ENCODE results near the gene YOD1. TPM values are rescaled to one million over a fixed set of nuclear protein-coding genes. Genes with fewer than 3 reads are reported as not detected.

Gene YOD1
- total and polyA plus RNA-seq, 2 of the 4 experiments (the other 2 are of a cell fraction): 1.8 to 5.4 TPM

DNA sequence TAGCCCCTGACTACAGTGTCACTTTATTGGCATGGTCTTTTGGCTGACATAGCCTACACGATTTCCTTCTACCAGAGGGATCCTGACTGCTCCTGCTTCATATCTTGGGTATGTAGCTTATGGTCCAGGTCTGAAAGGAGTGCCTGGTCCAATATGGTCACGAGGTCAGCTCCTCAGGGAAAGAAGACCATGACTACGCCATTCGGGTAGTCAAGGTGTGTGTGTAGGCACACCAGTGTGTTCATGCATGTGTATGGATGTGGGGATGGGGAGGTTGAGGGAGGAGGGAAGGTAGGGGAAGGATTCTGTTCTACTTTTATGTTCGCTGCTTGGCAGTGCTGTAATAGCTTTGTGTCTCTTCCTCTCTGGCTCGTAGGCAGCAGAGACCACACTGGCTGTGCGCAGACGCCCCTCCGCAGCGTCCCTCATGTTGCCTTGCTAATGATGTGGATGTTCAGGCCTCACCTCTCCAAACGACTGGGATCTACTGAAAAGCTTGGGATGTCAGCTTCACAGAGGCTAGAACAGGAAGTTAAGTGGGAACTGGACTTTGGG lies 27.6 kb upstream of the YOD1 start:
- Histone ChIP-seq H2BK5ac (ENCODE audit: low read depth, low read length, poor library complexity, severe bottlenecking) (no peak overlapping the region), H2BK15ac (ENCODE audit: low read depth, low read length) (no peak overlapping the region)
- POLR2A ChIA-PET (ENCODE audit: unreplicated experiment): no interaction called here

More for the DNA sequence above, 27.6 kb upstream of the YOD1 start:
- H4K5ac ChIP-seq (ENCODE audit: low read depth, low read length): no peak overlapping the region
- no peak overlapping the region for H3K23ac ChIP-seq (ENCODE audit: low read depth, low read length)
- dilution Hi-C loops (cut with HindIII; ENCODE audit: low sequenced_read_pairs, unreplicated experiment): no loop called here
- H2AK5ac ChIP-seq (ENCODE audit: low read depth, low read length): no peak overlapping the region
- H3K36me3 ChIP-seq (ENCODE audit: control insufficient read depth, insufficient read depth, low read length): no peaks in the 10 kb centered on the region
- H2BK20ac ChIP-seq (ENCODE audit: low read depth, low read length): no peak overlapping the region
- no peaks in the 10 kb centered on the region for H3K79me1 ChIP-seq (ENCODE audit: low read depth in 1 of 2, low read length in 2 of 2)
- DNase-seq: no peak
- no peak overlapping the region for H2AK9ac ChIP-seq (replicated peaks; ENCODE audit: low read depth, low read length, poor library complexity)
- H3K27ac ChIP-seq (ENCODE audit: insufficient read depth, low read length): no peak overlapping the region
- H3K9ac ChIP-seq (ENCODE audit: low read depth, low read length): no peak overlapping the region
- no peaks in the 10 kb centered on the region for H3K4me1 ChIP-seq (ENCODE audit: control insufficient read depth, insufficient read depth, low read length)
- no peaks in the 10 kb centered on the region for H3K9me1 ChIP-seq (ENCODE audit: insufficient read depth, low read length)
- no peaks in the 10 kb centered on the region for H4K20me1 ChIP-seq (ENCODE audit: insufficient read depth, low read length)
- in situ Hi-C loops (cut with MboI; ENCODE audit: low sequenced_read_pairs): loop anchor here (5.0 kb wide), 1 partner anchor 49 kb away; no protein-coding TSS in a partner anchor
- CTCF ChIA-PET: interaction anchor here (0.8 kb wide), 1 partner anchor 97 kb away, joined by 3 read pairs; no protein-coding TSS in a partner anchor
- no peak overlapping the region for H3K4me2 ChIP-seq (ENCODE audit: low read depth, low read length)
- no peak overlapping the region for H2AFZ ChIP-seq (replicated peaks; ENCODE audit: low read length, poor library complexity)
- TF ChIP-seq RAD21 (IDR thresholded peaks at IDR 0.05; ENCODE audit: low read length) (no peak), RCOR1 (IDR thresholded peaks at IDR 0.05; ENCODE audit: insufficient replicate concordance, low read length) (no peak), MAZ (IDR thresholded peaks at IDR 0.05; ENCODE audit: borderline replicate concordance, low read depth, low read length) (no peak), NFE2L2 (IDR thresholded peaks at IDR 0.05; ENCODE audit: low read depth, low read length) (no peak), CEBPB (IDR thresholded peaks at IDR 0.05; ENCODE audit: low read depth, low read length) (no peak), MXI1 (IDR thresholded peaks at IDR 0.05; ENCODE audit: borderline replicate concordance, low read depth, low read length) (no peak), RFX5 (IDR thresholded peaks at IDR 0.05; ENCODE audit: low read depth, low read length) (no peak), POLR2A (IDR thresholded peaks at IDR 0.05; ENCODE audit: low read depth, low read length) (no peak), SMC3 (IDR thresholded peaks at IDR 0.05; ENCODE audit: low read depth, low read length) (no peak), BHLHE40 (IDR thresholded peaks at IDR 0.05; ENCODE audit: low read depth, low read length) (no peak), FOS (IDR thresholded peaks at IDR 0.05; ENCODE audit: low read depth, low read length) (no peak), CHD1 (IDR thresholded peaks at IDR 0.05; ENCODE audit: low read depth, low read length) (no peak), MAFK (IDR thresholded peaks at IDR 0.05; ENCODE audit: low read depth, low read length) (no peak)
- TF ChIP-seq, protein P1, sequence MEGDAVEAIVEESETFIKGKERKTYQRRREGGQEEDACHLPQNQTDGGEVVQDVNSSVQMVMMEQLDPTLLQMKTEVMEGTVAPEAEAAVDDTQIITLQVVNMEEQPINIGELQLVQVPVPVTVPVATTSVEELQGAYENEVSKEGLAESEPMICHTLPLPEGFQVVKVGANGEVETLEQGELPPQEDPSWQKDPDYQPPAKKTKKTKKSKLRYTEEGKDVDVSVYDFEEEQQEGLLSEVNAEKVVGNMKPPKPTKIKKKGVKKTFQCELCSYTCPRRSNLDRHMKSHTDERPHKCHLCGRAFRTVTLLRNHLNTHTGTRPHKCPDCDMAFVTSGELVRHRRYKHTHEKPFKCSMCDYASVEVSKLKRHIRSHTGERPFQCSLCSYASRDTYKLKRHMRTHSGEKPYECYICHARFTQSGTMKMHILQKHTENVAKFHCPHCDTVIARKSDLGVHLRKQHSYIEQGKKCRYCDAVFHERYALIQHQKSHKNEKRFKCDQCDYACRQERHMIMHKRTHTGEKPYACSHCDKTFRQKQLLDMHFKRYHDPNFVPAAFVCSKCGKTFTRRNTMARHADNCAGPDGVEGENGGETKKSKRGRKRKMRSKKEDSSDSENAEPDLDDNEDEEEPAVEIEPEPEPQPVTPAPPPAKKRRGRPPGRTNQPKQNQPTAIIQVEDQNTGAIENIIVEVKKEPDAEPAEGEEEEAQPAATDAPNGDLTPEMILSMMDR (conservative IDR thresholded peaks at IDR 0.05; ENCODE audit: low read depth, low read length): no peak
- TF ChIP-seq, protein P2, sequence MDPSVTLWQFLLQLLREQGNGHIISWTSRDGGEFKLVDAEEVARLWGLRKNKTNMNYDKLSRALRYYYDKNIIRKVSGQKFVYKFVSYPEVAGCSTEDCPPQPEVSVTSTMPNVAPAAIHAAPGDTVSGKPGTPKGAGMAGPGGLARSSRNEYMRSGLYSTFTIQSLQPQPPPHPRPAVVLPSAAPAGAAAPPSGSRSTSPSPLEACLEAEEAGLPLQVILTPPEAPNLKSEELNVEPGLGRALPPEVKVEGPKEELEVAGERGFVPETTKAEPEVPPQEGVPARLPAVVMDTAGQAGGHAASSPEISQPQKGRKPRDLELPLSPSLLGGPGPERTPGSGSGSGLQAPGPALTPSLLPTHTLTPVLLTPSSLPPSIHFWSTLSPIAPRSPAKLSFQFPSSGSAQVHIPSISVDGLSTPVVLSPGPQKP (IDR thresholded peaks at IDR 0.05; ENCODE audit: borderline replicate concordance, low read depth, low read length): no peak
- TF ChIP-seq, protein P3, sequence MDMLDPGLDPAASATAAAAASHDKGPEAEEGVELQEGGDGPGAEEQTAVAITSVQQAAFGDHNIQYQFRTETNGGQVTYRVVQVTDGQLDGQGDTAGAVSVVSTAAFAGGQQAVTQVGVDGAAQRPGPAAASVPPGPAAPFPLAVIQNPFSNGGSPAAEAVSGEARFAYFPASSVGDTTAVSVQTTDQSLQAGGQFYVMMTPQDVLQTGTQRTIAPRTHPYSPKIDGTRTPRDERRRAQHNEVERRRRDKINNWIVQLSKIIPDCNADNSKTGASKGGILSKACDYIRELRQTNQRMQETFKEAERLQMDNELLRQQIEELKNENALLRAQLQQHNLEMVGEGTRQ (IDR thresholded peaks at IDR 0.05; ENCODE audit: low read depth, low read length): no peak
- intact Hi-C loops (cut with micrococcal nuclease): loop anchor here (5.0 to 10.0 kb wide), 4 partner anchors 141 to 471 kb away; no protein-coding TSS in a partner anchor
- no peak overlapping the region for H3K56ac ChIP-seq (ENCODE audit: extremely low read depth, insufficient read depth, low read length)
- no peak overlapping the region for H3K18ac ChIP-seq (ENCODE audit: low read depth, low read length)
- peaks cover 10% of the 10 kb centered on the region for H3K27me3 ChIP-seq (ENCODE audit: control insufficient read depth, insufficient read depth, low read length)
- no peak overlapping the region for H3K4ac ChIP-seq (ENCODE audit: low read depth, low read length)
- WGBS, 2 experiments (ENCODE audit: extremely low coverage in 2 of 2, insufficient read length in 1 of 2): 52% methylated on average over 3 of the region's 11 CpGs; no CpG with 5 or more reads in 1 of the 2 experiments
- no peaks in the 10 kb centered on the region for H3K9me3 ChIP-seq (ENCODE audit: control insufficient read depth, insufficient read depth, low read length)
- ATAC-seq (ENCODE audit: low read depth): no peak
- H3K4me3 ChIP-seq (ENCODE audit: insufficient read depth, low read depth, low read length): no peak overlapping the region
- no peak overlapping the region for H4K8ac ChIP-seq (ENCODE audit: low read depth in 2 of 2, low read length in 2 of 2)
- no peak overlapping the region for H2BK120ac ChIP-seq (ENCODE audit: low read depth, low read length)
- BruUV-seq (replicated peaks): no TSS peak
- no peak overlapping the region for H4K91ac ChIP-seq (ENCODE audit: insufficient read depth, low read depth, low read length)
- H3K14ac ChIP-seq (replicated peaks; ENCODE audit: low read depth, low read length): no peak overlapping the region

All from IMR-90 (cell line).